Activated CD8-positive, alpha-beta memory T cell treated with anti-CD3 and anti-CD28 coated beads for 1 hour (primary cell): Measurements from ENCODE around the gene LCN6.
"Not testable (repeated sequence)": the region's sequence is repeated elsewhere in the genome, so short reads cannot be mapped to it uniquely, and the experiment has no call there.

Experiments
- DNase-seq, 2 donors: peaks; one replicate each; pipeline ENCODE4 v3.0.0-alpha.2; 2020; ENCODE audit warnings: low read depth in 1 of 2; ENCODE audit errors: extremely low read depth in 1 of 2

Gene LCN6, protein sequence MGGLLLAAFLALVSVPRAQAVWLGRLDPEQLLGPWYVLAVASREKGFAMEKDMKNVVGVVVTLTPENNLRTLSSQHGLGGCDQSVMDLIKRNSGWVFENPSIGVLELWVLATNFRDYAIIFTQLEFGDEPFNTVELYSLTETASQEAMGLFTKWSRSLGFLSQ

DNA sequence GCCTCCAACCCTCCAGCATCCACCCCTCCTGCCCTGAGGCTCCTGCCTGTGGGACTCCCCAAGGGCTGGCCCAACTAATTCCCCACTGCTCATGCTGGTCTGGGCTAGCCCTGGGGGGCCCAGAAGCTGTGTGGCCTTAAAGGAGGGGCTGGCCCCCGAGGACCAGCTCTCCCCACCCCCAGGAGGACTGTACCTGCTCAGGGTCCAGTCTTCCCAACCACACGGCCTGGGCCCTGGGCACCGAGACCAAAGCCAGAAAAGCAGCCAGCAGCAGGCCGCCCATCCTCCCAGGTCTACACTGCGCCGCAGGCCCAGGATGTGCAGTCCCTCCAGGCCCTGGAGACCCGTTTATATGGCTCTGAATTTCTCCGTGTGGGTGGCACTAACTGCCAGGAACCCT lies at the start of gene LCN6:
Gene LCN6, minus strand, starts transcription at position 325 of the 400 bp plus-strand sequence. Its CDS starts 42 bp downstream, at position 283.
- DNase-seq = no peak

- not testable (repeated sequence) for DNase-seq
These were observed 48.5 kb upstream of the LCN6 start for GRCh38 chr9:136796775-136797347.

GRCh38 chr9:136796238-136796774 lies 48.0 kb upstream of the LCN6 start, which contains the start of gene CCDC183:
CCDC183 (plus strand) TSS chr9:136796338; CDS start chr9:136796398, 60 bp downstream.
- DNase-seq = no peak

DNA sequence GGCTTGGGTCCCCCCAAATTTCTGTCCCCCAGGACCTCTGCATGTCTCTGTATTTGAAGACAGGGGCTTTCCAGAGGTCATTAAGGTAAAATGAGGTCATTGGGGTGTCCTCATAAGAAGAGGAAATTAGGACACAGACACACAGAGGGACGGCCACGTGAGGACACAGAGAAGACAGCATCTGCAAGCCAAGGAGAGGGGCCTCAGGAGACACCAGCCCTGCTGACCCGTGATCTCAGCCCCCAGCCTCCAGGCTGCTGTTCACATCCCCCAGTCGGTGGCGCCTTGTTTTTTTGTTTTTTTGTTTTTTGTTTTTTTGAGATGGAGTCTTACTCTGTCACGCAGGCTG lies 46.6 kb upstream of the LCN6 start:
- DNase-seq = no peak

DNA sequence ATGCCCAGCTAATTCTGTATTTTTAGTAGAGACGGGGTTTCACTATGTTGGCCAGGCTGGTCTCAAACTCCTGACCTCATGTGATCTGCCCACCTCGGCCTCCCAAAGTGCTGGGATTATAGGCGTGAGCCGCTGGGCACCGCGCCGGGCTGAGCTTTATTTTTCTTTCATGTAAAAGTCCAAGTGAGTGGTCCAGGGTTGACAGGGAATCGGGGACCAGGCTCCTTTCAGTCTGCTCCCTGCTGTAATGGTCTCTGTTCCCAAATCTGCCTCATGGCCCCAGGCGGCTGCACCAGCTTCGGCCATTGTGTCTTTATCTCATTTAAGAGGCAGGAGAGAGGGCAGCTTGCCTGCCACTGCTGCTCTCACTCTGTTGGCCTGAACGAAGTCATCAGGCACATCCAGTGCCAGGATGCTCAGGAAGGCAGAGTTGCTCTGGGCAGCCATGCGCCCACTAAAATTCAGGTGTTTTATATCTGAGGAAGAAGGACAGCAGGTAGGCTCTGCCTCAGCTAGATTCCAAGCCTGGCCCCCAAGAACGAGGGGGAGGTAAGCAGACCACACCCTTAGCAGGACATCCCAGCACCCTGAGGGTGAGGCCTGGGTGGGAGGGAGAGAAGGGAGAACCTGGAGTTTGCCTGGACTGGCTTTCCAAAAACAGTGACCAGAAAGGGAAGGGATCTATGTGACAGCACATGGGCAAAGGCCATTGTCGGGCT lies 46.1 kb upstream of the LCN6 start:
- DNase-seq = no peak

DNA sequence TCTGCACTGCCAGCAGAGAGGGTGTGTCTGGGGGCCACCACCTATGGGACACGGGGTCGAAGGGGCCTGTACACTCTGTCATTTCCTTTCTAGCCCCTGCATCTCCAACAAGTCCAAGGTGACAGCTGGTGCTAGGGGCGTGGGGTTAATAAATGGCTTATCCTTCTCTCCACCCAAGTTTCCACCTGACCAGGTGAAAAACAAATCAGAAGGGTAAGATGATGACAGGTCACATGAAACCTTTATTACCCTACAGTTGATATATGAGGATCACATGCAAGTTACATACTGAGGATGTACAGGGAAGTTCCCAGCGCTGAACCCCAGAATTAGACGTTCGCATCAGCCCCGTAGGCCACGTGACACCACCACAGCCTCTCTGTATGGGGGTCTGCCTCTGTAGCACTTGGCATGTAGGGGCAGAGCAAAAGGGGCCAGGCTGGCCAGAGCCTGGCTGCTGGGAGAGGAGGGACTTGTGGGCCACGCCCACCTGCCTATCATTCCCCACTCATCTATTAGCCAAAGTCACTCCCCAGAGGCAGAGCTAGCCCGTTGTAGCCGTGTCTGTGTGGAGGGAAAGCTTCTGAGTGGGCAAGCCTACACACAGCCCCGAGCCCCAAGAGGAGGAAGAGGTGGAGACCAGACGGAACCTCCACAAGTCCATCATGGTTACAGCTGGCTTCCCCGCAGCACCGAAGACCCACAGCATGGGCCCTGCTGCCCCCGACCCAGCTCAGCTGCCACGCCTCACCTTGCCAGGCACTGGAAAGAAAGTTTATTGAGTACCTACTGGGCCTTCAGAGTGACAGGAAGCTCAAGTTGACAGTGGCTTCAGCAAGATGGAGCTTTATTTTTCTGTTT lies 45.0 kb upstream of the LCN6 start:
- no peak for DNase-seq

DNA sequence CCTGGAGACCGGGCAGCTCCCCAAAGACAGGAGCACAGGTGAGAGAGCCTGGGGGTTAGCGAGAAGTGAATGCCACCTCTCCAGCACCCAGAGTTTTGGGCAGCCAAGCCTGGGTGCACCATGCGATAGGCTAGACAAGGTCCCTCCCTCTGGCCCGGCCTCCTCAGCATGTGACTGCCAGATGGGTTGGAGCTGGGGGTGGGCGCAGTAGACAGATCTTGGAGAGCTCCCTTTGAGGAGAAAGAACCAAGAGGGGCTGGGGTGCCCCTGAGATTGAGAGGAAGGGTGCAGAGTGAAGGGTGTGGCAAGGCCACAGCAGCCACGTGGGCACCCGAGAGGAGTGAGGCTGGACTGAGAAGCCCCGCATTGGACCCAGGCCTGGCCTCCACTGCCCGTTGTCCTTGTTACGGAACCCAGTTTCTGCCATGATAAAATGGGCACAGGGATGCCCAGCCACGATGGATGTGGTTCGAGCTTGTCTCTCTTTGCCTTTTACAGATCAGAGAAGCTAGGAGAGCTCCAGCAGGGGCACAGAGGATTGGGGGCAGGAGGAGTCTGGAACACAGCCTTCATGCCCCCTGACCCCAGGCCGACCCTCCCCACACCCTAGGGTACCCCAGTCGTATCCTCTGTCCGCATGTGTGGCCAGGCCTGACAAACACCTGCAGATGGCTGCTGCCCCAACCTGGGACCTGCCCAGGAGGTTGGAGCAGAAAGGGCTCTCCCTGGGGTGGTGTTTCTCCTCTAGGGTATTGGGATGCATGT lies 44.2 kb upstream of the LCN6 start:
- no peak for DNase-seq

- peak in 1 of 2 donors; percentile 42 for DNase-seq
These were observed 43.4 kb upstream of the LCN6 start for GRCh38 chr9:136791516-136792276.

- DNase-seq = peak; percentile 99 to 100
These were observed 42.6 kb upstream of the LCN6 start, which contains the start of gene TMEM141 for GRCh38 chr9:136790640-136791515. TMEM141 (plus strand) TSS chr9:136791344; CDS start chr9:136791371, 27 bp downstream.

GRCh38 chr9:136789523-136789937 lies 41.2 kb upstream of the LCN6 start:
- DNase-seq = no peak

DNA sequence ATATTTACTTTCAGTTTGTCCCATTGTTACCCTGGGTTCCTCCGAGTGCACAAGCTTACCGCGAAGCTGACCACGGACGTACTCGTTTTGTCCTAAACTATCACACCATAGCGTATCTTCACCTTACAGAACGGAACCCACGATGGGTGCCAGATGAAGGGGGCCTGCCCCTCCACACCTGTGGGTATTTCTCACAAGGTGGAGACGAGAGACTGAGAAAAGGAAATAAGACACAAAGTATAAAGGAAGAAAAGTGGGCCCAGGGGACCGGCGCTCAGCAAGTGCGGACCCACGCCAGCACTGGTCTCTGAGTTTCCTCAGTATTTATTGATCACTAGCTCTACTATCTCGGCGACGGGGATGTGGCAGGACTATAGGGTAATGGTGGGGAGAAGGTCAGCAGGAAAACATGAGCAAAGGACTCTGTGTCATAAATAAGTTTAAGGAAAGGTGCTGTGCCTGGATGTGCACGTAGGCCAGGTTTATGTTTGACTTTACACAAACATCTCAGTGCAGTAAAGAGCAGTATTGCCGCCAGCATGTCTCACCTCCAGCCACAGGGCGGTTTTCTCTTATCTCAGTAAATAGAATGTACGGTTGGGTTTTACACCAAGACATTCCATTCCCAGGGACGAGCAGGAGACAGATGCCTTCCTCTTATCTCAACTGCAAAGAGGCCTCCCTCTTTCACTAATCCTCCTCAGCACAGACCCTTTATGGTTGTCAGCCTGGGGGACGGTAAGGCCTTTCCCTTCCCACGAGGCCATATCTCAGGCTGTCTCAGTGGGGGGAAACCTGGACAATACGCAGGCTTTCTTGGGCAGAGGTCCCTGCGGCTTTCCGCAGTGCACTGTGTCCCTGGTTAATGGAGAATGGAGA lies 40.6 kb upstream of the LCN6 start:
- not testable (repeated sequence) for DNase-seq

DNA sequence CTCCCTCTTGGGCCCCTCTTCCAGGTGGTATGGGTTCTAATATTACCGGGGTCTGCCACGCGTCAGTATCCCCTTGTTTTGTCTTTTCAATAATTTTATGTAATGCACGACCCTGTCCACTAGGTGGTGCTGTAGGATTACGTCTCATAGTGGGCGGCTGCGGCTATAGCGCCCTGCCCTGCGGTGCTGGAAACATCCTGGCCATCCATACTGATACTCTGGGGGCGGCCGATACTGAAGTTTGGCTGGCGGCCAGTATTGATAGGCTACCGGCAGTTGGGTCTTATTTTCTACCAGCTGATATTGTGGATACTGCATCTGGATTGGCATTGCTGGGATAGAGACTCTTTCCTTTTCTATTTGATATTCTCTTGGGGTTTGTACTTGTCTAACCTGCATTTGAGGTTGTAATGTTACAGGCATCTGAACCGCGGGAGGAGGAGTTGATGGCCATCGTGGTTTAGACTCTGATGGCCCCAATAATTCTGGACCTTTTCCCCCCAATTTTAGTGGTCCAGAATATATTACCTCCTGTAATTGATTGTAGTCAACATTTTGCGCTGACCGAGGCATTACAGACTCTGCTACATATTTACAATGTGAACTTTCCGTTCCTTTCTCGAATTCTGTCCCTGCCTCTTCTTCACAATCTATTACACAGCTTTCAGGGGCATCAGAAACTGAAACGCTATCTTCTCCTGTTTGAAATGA lies 39.5 kb upstream of the LCN6 start:
- peak in 1 of 2 donors; percentile 45 for DNase-seq

DNA sequence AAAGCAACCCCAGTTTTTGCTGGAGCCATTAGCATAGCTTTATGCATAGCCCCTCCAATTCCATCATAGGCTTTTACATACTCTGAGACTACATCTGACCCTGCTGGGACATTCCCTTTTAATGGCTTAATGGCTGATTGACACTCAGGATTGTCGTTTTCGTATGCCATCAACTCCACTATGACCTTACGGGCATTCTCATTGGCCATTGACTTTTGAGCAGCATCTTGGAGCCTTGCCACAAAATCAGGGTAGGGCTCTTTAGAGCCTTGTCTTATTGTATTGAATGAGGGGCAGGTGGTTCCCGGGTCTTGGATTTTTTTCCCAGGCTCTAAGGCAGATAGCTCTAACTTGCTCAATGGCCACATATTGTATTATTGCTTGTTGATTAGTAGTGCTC lies 38.7 kb upstream of the LCN6 start:
- DNase-seq = not testable (repeated sequence)

GRCh38 chr9:136786451-136786850 lies 38.1 kb upstream of the LCN6 start:
- DNase-seq = no peak

DNA sequence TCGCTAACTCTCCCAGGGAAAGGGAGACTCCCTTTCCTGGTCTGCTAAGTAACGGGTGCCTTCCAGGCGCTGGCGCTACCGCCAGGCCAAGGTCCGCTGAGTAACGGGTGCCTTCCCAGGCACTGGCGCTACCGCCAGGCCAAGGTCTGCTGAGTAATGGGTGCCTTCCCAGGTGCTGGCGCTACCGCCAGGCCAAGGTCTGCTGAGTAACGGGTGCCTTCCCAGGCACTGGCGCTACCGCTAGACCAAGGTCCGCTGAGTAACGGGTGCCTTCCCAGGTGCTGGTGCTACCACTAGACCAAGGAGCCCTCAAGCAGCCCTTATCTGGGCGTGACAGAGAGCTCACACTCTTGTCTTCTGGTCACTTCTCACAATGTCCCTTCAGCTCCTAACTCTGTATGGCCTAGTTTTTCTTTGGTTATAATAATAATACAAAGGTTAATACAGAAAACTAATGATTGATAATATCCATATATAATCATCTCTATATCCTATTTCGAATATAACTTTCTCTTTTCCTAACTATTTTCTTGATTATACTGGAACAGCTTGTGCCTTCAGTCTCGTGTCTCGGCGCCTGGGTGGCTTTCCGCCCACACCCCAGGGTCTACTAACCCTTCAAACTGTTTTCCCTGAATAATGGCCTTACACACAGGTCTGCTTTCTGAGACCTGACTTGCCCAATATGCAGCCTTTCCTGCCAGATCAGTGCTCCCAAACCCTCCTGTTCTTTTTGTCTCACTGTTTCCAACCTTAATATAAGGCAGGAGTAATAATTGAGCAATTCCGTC lies 37.4 kb upstream of the LCN6 start:
- DNase-seq = not testable (repeated sequence)

DNA sequence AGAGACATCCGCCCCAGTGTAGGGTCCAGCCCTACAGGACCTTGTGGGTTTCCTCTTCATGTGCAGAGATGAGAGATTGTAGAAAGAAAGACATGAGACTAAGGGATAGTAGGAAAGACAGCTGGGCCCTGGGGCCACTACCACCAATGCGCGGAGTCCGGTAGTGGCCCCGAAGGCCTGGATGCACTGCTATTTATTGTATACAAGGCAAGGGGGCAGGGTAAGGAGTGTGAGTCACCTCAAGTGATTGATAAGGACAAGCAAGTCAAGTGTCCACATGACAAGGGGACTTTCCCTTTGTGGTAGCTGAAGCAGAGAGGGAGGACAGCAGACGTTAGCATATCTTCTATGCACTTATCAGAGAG lies 36.7 kb upstream of the LCN6 start:
- no peak for DNase-seq
